22Rv1 (cell line): ENCODE measurements around the gene AEN.

ENCODE experiments used
- H3K27ac ChIP-seq: fragments of 450-650 bp; 2 replicates; pipeline ENCODE4 v1.5.1; 2017
- CTCF ChIP-seq: fragments of 450-650 bp; IDR thresholded peaks from 2 replicates; pipeline ENCODE4 v1.5.1; 2017; ENCODE audit warnings: mild to moderate bottlenecking
- ZFX ChIP-seq: fragments of 450-650 bp; IDR thresholded peaks from 2 replicates; pipeline ENCODE4 v1.6.1; 2017; ENCODE audit warnings: antibody characterized with exemption, borderline replicate concordance

AEN gene

DNA sequence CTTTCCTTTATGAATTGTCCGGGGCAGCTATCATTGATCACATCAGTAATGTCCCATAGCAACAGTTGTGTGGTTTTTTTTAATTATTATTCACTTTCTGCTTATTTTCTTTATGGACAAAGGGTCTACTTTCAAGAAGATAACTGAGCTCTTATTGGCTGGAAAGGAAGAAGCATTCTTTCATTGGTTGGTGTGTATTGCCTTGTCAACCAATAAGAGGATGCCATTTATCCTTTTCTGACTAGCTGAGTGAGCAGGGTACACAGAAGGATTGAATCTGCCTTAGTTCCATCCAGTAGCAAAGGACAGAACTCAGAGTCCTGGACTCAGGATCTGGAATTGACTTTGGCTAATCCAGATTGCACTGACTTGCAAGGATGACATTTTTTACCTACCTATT lies 13.2 kb upstream of the AEN start:
- no peak overlapping the region for H3K27ac ChIP-seq
- no peak for TF ChIP-seq CTCF
- TF ChIP-seq ZFX, result no peak

GRCh38 chr15:88608607-88609181 lies 12.4 kb upstream of the AEN start:
- no peak overlapping the region for H3K27ac ChIP-seq

GRCh38 chr15:88609344-88610090 lies 11.6 kb upstream of the AEN start:
- TF ChIP-seq CTCF (no peak), ZFX (no peak)

More at GRCh38 chr15:88608607-88609181, 12.4 kb upstream of the AEN start:
- no peak for TF ChIP-seq ZFX
- no peak for TF ChIP-seq CTCF

DNA sequence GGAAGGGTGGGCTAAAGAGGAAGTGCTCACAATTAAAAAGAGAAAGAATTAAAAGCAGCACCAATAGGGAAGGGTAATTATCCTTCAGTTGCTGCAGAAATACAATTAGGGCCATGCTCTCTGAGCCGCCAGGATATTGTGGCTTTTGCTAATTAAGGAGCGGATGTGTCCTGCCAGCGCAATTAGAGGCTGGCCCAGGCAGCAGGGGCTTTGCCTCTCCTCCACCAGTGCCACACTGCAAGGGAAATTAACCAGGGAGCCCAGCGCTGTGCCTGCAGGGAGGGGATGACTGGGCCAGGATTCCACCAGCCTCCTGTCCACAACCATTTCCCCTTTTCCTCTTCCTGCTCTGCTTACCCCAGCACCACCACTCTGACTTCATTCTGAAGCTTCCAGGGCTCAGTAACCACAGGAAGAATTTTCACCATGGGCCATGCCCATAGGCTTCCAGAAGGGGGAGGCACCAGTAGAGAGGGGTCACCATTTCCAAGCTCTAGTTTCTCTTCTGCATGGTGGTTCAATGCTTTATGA lies 10.4 kb upstream of the AEN start:
- no peak overlapping the region for H3K27ac ChIP-seq
- TF ChIP-seq CTCF (no peak), ZFX (no peak)

More at GRCh38 chr15:88609344-88610090, 11.6 kb upstream of the AEN start:
- no peak overlapping the region for H3K27ac ChIP-seq

DNA sequence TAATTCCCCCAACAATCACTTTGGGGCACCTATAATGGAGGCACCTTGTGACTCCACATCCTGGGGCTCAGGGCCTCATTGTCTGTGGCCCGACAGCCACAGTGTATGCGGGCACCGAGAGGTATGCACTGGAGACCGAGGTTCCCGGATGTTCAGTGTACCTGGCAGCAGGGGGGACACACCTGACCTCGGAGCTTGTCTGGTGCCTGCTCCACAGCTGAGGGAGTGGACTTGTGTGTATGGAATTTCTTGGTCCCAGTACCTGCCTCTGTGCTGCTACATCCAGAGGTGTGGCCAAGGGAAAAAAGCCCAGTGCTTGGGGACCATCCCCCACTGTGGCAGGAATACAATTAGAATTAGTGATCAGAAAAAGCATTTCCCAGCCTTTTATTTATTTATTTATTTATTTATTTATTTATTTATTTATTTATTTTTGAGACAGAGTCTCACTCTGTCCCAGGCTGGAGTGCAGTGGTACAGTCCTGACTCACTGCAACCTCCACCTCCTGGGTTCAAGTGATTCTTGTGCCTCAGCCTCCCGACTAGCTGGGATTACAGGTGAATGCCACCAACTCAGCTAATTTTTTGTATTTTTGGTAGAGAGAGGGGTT lies 8.8 kb upstream of the AEN start:
- TF ChIP-seq CTCF, result no peak
- no peak for TF ChIP-seq ZFX
- H3K27ac ChIP-seq, result no peak overlapping the region

DNA sequence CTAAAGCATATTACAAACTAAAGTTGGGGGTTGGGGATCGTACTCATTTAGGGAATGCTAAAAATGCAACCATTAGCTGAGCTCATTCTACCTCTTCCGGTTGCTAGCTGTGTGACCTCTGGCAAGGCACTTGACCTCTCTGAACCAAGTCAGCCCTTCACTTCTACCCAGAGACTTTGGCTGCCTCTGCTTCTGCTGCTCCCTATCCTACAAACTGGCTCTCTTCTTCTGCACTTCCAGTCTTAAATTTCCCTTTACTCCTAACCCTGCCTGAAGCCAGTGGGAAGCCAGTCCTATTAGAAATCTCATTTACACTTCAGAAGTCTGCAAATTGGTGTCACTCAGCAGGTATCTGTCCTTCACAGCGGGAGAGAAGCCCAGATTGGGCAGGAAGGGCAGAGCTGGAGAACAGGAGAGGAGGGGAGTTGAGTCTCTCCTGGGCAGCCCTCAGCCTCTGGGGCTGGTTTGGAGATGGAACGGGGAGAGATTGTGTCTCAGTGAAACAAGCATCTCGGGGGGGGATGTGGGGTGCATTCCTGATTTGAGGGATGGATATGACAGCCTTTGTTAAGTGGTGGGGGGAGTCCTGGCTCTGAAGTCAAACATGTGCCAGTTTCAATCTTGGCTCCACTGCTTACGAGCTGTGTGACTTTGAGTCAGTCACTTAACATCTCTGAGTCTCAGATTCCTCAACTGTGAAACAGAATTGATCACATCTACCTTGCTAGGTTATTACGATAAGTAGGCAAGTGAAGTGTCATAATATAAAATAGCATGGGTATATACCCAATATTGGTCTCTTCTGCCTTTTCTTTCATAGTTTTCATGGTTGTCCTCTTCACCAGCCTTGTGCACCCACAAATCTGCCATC lies 7.8 kb upstream of the AEN start:
- TF ChIP-seq CTCF (no peak), ZFX (no peak)
- no peak overlapping the region for H3K27ac ChIP-seq
